Naive B cell (primary cell): ENCODE data around the gene ESRRA. TPM values are rescaled to one million over a fixed set of nuclear protein-coding genes. Genes with fewer than 3 reads are reported as not detected.

Experiments
- ATAC-seq, 2 donors: fragments of 150-1000 bp; cut with Tn5 transposase; 2 replicates each; pipeline ENCODE4 v1.10.0; 2021; ENCODE audit warnings: low read depth in 2 of 2, mild to moderate bottlenecking in 2 of 2, moderate library complexity in 2 of 2
- DNase-seq: peaks from one replicate; pipeline ENCODE4 v3.0.0; 2022
- H3K27ac Mint-ChIP-seq, 6 donors: one replicate each; pipeline ENCODE4 v1.8.0; 2020 to 2022; ENCODE audit warnings: mild to moderate bottlenecking in 6 of 6, mixed read lengths in 6 of 6, moderate library complexity in 5 of 6, inconsistent platforms in 2 of 6
- H3K27me3 Mint-ChIP-seq, 3 donors: one replicate each; pipeline ENCODE4 v1.8.0; 2021 to 2022; ENCODE audit warnings: mixed read lengths in 3 of 3, mild to moderate bottlenecking in 1 of 3
- H3K36me3 Mint-ChIP-seq, 2 donors: one replicate each; pipeline ENCODE4 v1.8.0; 2020 to 2022; ENCODE audit warnings: mixed read lengths in 2 of 2, inconsistent platforms in 1 of 2, mild to moderate bottlenecking in 1 of 2
- H3K4me1 Mint-ChIP-seq, 3 donors: one replicate each; pipeline ENCODE4 v1.8.0; 2020 to 2022; ENCODE audit warnings: mixed read lengths in 3 of 3, inconsistent platforms in 1 of 3, mild to moderate bottlenecking in 1 of 3, moderate library complexity in 1 of 3
- H3K4me3 Mint-ChIP-seq, 8 donors: one replicate each; pipeline ENCODE4 v1.8.0; 2020 to 2022; ENCODE audit warnings: mild to moderate bottlenecking in 8 of 8, mixed read lengths in 8 of 8, moderate library complexity in 8 of 8, inconsistent platforms in 2 of 8
- H3K9me3 Mint-ChIP-seq, 7 donors: one replicate each; pipeline ENCODE4 v1.8.0; 2020 to 2022; ENCODE audit warnings: mixed read lengths in 7 of 7, mild to moderate bottlenecking in 5 of 7, inconsistent platforms in 2 of 7, moderate library complexity in 1 of 7
- polyA plus RNA-seq, 6 donors: library from polyadenylated mRNA; unstranded; fragments of 300-500 nt; fragmentation: Illumina TruSeq; gene quantifications; one replicate each; pipeline ENCODE4 v1.2.3, GENCODE V29; 2021; ENCODE audit warnings: low read depth in 6 of 6

Gene ESRRA
- polyA plus RNA-seq, 6 donors from 2014 or later = 3.4 to 8.5 (median 6.5) TPM

GRCh38 chr11:64265176-64266160 is 39.9 kb upstream of the ESRRA start:
- no peak for DNase-seq
- ATAC-seq = no peak
- H3K27ac Mint-ChIP-seq = peak overlapping the region in 1 of 6 donors; percentile 36
- H3K4me3 Mint-ChIP-seq = peak overlapping the region in 1 of 8 donors; percentile 68
- H3K36me3 Mint-ChIP-seq = no peaks in the 10 kb centered on the region
- peaks cover 19 to 28% (median 22%) of the 10 kb centered on the region in 3 donors for H3K4me1 Mint-ChIP-seq
- no peaks in the 10 kb centered on the region for H3K27me3 Mint-ChIP-seq
- H3K9me3 Mint-ChIP-seq = no peaks in the 10 kb centered on the region

DNA sequence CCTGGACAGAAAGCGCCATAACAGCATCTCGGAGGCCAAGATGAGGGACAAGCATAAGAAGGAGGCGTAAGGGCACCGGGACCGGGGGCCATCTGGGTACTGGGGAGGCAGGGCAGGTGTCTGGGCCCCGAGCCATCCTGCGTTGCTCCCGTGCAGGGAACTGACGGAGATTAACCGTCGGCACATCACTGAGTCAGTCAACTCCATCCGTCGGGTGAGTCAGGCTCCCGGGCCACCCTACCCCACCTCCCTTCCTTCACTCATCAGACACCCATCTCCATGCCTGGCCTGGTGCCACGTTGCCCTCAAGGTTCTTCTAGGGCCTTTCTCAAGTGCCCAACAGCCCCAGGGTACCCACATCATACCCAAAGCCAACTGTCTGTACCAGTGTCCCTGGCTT is 39.0 kb upstream of the ESRRA start:
- peak overlapping the region in 1 of 6 donors; percentile 22 for H3K27ac Mint-ChIP-seq
- H3K27me3 Mint-ChIP-seq = no peaks in the 10 kb centered on the region
- ATAC-seq (no peak), DNase-seq (no peak)
- peak overlapping the region in 1 of 8 donors; percentile 68 for H3K4me3 Mint-ChIP-seq
- H3K9me3 Mint-ChIP-seq = no peaks in the 10 kb centered on the region
- no peaks in the 10 kb centered on the region for H3K36me3 Mint-ChIP-seq
- peaks cover 19 to 29% (median 22%) of the 10 kb centered on the region in 3 donors for H3K4me1 Mint-ChIP-seq

- DNase-seq (no peak), ATAC-seq (no peak)
- H3K4me3 Mint-ChIP-seq = peak overlapping the region in 6 of 8 donors; percentile 39 to 97 (median 66)
- no peaks in the 10 kb centered on the region for H3K9me3 Mint-ChIP-seq
- H3K36me3 Mint-ChIP-seq = no peaks in the 10 kb centered on the region
- no peaks in the 10 kb centered on the region for H3K27me3 Mint-ChIP-seq
- peak overlapping the region in 1 of 6 donors; percentile 95 for H3K27ac Mint-ChIP-seq
- peaks cover 22 to 36% (median 24%) of the 10 kb centered on the region in 3 donors for H3K4me1 Mint-ChIP-seq
Observed at GRCh38 chr11:64267207-64267945, 37.9 kb upstream of the ESRRA start.

DNA sequence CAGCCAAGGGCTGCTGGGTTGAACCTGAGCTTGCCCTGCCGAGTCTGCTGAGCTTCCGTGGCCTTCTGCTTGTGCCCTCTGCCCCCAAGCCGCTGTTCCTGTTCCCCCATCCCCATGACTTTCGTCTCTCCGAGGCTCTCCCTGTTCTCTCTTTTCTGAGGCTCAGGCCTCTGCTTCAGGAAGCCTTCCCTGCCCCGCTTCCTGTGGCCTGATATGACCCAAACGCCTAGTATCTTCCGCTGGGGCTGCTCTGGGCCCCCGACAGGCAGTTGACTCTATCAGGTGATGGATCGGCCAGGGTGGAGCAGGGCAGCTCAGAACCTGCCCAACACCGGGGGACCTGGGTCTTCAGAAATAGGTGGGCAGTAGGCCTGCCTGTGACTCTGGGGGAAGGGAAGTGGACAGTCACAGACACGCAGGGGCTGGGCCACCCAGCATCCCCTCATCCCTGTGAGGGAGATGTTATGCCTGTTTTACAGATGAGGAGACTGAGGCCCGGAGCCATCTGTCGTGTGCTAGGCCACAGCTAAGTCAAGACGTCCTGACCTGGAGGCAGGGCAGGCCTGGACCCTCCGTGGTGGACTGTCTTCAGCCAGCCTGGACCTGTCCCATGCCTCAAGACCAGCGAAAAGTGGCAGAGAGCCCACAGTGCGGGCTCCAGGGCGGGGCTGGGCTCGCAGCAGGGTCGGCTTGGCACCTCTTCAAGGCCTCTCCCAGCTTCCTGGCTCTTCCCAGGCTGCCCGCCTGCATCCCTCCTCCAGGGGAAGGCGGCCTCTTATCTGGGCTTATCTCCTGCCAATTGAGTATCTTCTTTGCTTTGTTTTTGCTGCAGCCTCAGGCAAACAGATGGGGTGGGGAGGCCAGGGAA is 37.1 kb upstream of the ESRRA start:
- H3K27me3 Mint-ChIP-seq = no peaks in the 10 kb centered on the region
- peak overlapping the region; percentile 57 to 99 (median 96) for H3K27ac Mint-ChIP-seq
- no peak for DNase-seq
- H3K4me3 Mint-ChIP-seq = peak overlapping the region; percentile 94 to 98 (median 98)
- no peaks in the 10 kb centered on the region for H3K9me3 Mint-ChIP-seq
- no peak for ATAC-seq
- H3K4me1 Mint-ChIP-seq = peaks cover 18 to 36% (median 24%) of the 10 kb centered on the region in 3 donors
- no peaks in the 10 kb centered on the region for H3K36me3 Mint-ChIP-seq

- Mint-ChIP-seq H3K4me1 (peaks cover 18 to 36% (median 24%) of the 10 kb centered on the region in 3 donors), H3K36me3 (no peaks in the 10 kb centered on the region), H3K27ac (peak overlapping the region in 5 of 6 donors; percentile 57 to 99 (median 96)), H3K9me3 (no peaks in the 10 kb centered on the region), H3K4me3 (peak overlapping the region; percentile 94 to 98 (median 98)), H3K27me3 (no peaks in the 10 kb centered on the region)
- ATAC-seq (peak in 1 of 2 donors; percentile 3), DNase-seq (no peak)
Observed at GRCh38 chr11:64268893-64269539, 36.3 kb upstream of the ESRRA start.

DNA sequence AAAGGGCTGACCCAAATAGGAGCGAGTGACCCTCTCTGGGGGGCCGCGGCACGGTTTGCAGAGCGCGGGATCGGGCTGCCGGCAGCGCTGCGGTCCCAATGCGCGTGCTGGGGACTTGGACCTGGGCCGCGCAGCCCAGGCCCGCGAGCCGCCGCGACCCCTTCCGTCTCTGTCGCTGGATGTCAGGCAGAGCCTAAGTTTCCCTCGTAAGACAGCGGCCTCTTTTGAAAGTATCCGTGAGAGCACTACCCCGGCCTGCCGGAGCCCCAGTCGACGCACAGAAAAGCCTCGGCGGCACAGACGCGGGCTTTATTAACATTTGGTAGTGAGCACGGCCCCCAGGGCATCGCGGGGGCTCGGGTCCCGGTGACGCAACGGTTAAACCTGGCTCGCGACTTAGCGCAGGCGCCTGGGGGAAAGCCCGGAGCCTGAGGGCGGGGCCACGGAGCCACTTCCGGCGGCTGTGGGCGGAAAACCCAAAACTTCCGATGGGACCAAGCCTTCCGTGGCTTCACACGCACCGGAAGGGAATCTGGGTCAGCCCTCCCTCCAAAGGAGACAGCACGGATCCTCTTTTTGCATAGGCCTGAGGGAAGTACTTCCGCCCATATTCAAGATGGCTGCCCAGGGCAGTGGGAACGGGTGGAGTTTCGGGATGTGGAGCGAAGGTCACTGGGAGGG is 35.6 kb upstream of the ESRRA start:
- peaks cover 18 to 36% (median 24%) of the 10 kb centered on the region in 3 donors for H3K4me1 Mint-ChIP-seq
- H3K4me3 Mint-ChIP-seq = peak overlapping the region; percentile 94 to 98 (median 98)
- H3K9me3 Mint-ChIP-seq = no peaks in the 10 kb centered on the region
- peak; percentile 97 for DNase-seq
- peak overlapping the region; percentile 95 to 99 (median 98) for H3K27ac Mint-ChIP-seq
- H3K27me3 Mint-ChIP-seq = no peaks in the 10 kb centered on the region
- peak; percentile 68 to 70 for ATAC-seq
- H3K36me3 Mint-ChIP-seq = no peaks in the 10 kb centered on the region

- Mint-ChIP-seq H3K9me3 (no peaks in the 10 kb centered on the region), H3K36me3 (no peaks in the 10 kb centered on the region), H3K27me3 (no peaks in the 10 kb centered on the region), H3K27ac (peak overlapping the region in 2 of 6 donors; percentile 12 to 34), H3K4me1 (peaks cover 6 to 18% (median 8%) of the 10 kb centered on the region in 3 donors), H3K4me3 (peak overlapping the region in 2 of 8 donors; percentile 37 to 43)
- DNase-seq (no peak), ATAC-seq (no peak)
Observed at GRCh38 chr11:64275031-64275800, 30.1 kb upstream of the ESRRA start.

GRCh38 chr11:64275841-64276240 is 29.5 kb upstream of the ESRRA start:
- no peaks in the 10 kb centered on the region for H3K9me3 Mint-ChIP-seq
- no peaks in the 10 kb centered on the region for H3K27me3 Mint-ChIP-seq
- no peak for ATAC-seq
- peak overlapping the region in 2 of 8 donors; percentile 43 to 52 for H3K4me3 Mint-ChIP-seq
- no peaks in the 10 kb centered on the region for H3K36me3 Mint-ChIP-seq
- peaks cover 4 to 14% (median 7%) of the 10 kb centered on the region in 3 donors for H3K4me1 Mint-ChIP-seq
- no peak for DNase-seq
- H3K27ac Mint-ChIP-seq = peak overlapping the region in 2 of 6 donors; percentile 12 to 76

- peak overlapping the region in 1 of 6 donors; percentile 59 for H3K27ac Mint-ChIP-seq
- peak overlapping the region in 1 of 8 donors; percentile 64 for H3K4me3 Mint-ChIP-seq
- ATAC-seq = no peak
- no peak for DNase-seq
- peaks cover 0 to 8% of the 10 kb centered on the region in 2 donors for H3K36me3 Mint-ChIP-seq
- peaks cover 7 to 11% (median 9%) of the 10 kb centered on the region in 3 donors for H3K4me1 Mint-ChIP-seq
- no peaks in the 10 kb centered on the region for H3K27me3 Mint-ChIP-seq
- no peaks in the 10 kb centered on the region for H3K9me3 Mint-ChIP-seq
Observed at GRCh38 chr11:64276653-64277431, 28.5 kb upstream of the ESRRA start.

DNA sequence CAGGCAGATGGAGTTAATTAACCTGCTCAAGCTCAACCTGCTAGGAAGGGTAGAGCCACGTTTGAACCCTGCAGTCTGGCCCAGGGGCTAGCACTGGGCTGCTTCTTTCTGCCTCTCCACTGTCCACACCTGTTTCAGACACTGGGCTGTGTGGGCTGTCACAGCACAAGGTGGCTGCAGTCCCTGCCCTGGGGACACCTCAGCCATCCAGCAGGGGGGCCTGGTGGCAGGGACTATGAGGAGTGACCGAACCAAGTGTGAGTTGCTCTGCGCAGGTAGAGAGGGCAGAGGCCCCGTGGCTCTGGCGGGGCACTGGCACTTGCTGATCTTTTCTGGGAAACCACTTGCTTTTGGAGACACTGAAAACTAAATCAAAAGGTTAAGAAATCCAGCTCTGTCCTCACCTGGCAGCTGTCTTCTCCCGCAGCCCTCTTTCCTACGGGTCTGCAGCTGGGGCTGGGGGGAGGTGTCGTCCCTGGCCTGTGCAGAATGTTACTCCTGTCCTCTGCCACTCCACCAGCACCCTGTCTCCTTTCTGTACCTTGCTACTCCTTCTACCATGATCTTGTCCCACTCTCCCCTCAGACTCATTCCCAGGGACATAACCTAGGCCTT is 26.6 kb upstream of the ESRRA start:
- Mint-ChIP-seq H3K27me3 (no peaks in the 10 kb centered on the region), H3K4me1 (peaks cover 8 to 13% (median 12%) of the 10 kb centered on the region in 3 donors), H3K27ac (peak overlapping the region in 1 of 6 donors; percentile 10), H3K4me3 (peak overlapping the region in 1 of 8 donors; percentile 12), H3K9me3 (no peaks in the 10 kb centered on the region), H3K36me3 (peaks cover 0 to 11% of the 10 kb centered on the region in 2 donors)
- DNase-seq (no peak), ATAC-seq (no peak)
